ENCODE data around the gene MAPKAPK2.

- no peak for TF ChIP-seq CTCF (IDR thresholded peaks at IDR 0.05)
- TF ChIP-seq EZH2 (IDR thresholded peaks at IDR 0.05; ENCODE audit: borderline replicate concordance, insufficient read depth, low read depth, low read length, poor library complexity, severe bottlenecking): no peak
Measured at GRCh38 chr1:206732992-206733391, 48.3 kb downstream of the MAPKAPK2 start.
